GM18498 (cell line): ENCODE results near the gene TNRC18.
"Not testable (repeated sequence)": the region's sequence is repeated elsewhere in the genome, so short reads cannot be mapped to it uniquely, and the experiment has no call there.

Experiments used
- ATAC-seq: cut with Tn5 transposase; IDR thresholded peaks from one replicate; pipeline ENCODE4 v1.9.1; 2021; ENCODE audit warnings: mild to moderate bottlenecking, moderate library complexity; ENCODE audit not compliant: unreplicated experiment

TNRC18 gene, protein sequence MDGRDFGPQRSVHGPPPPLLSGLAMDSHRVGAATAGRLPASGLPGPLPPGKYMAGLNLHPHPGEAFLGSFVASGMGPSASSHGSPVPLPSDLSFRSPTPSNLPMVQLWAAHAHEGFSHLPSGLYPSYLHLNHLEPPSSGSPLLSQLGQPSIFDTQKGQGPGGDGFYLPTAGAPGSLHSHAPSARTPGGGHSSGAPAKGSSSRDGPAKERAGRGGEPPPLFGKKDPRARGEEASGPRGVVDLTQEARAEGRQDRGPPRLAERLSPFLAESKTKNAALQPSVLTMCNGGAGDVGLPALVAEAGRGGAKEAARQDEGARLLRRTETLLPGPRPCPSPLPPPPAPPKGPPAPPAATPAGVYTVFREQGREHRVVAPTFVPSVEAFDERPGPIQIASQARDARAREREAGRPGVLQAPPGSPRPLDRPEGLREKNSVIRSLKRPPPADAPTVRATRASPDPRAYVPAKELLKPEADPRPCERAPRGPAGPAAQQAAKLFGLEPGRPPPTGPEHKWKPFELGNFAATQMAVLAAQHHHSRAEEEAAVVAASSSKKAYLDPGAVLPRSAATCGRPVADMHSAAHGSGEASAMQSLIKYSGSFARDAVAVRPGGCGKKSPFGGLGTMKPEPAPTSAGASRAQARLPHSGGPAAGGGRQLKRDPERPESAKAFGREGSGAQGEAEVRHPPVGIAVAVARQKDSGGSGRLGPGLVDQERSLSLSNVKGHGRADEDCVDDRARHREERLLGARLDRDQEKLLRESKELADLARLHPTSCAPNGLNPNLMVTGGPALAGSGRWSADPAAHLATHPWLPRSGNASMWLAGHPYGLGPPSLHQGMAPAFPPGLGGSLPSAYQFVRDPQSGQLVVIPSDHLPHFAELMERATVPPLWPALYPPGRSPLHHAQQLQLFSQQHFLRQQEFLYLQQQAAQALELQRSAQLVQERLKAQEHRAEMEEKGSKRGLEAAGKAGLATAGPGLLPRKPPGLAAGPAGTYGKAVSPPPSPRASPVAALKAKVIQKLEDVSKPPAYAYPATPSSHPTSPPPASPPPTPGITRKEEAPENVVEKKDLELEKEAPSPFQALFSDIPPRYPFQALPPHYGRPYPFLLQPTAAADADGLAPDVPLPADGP (N-terminal part only)

DNA sequence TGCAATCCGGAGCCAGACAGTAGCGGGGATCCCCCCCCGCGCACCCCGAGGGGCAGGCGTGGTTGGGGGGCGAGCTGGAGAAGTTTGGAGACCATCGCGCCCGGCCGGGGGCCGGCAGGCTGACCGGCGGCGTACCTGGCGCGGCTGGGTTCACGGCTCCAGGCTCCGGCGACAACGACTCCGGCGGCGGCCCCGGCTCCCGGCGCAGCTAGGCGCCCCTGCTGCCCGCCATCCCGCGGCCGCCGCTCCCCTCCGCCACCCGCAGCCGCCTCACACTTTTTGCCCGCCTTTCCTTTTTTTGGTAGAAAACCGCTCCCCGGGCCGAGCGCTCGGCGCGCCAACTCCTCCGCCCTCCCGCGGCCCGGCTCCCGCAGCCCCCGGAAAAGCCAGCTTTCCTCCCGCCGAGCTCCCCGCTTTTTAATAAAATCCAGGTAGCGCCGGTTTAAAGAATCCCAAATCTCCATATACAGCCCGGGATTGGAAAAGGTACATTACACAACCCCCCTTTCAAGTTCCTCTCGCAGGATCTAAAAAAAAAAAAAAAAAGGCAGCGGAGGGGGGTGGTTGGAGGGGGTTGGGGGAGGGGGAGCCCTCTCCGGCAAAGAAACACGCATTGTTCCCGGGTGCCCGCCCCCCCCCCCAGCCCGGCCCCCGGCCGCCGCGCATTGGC, at the start of gene TNRC18:
Gene TNRC18, minus strand, starts transcription at position 529 of the 670 bp plus-strand sequence. CDS start 2,588 bp downstream, outside the sequence.
- no peak for ATAC-seq

DNA sequence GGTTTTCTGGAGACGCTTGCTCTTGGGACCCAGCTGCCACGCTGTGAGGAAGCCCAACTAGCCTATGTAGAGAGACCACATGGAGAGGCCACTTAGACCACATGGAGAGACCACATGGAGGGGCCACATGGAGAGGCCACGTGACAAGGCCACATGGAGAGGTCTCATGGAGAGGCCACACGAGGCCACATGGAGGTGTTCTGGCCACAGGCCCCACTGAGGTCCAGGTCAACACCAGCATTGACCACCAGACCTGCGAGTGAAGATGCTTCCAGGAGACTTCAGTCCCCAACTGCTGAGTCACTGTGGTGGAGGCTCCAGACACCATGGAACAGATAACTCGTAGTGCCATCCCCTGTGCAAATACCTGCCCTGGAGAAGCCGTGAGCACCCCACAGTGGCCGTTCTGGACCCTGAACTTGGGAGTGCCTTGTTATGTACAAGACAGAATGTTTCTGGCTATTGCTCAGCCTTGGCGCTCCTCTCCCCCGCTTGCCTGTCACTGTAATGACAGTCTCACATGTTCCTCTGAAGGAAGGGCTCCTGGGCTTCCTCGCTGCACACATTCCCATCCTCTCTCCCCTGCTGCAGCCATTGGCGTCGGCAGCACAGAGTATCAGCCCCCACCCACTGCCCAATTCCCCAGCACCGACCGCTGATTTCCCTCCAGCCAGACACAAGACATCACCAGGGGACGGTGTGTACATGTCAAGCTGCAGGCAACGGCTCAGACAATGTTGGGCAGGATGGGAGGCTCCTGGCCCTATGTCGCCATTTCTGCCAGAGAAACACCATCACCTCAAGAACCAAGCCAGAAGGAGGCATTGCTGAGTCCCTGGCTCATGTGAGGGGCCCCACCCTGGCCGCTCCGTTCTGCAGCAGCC, 49.0 kb upstream of the TNRC18 start:
- ATAC-seq = no peak

DNA sequence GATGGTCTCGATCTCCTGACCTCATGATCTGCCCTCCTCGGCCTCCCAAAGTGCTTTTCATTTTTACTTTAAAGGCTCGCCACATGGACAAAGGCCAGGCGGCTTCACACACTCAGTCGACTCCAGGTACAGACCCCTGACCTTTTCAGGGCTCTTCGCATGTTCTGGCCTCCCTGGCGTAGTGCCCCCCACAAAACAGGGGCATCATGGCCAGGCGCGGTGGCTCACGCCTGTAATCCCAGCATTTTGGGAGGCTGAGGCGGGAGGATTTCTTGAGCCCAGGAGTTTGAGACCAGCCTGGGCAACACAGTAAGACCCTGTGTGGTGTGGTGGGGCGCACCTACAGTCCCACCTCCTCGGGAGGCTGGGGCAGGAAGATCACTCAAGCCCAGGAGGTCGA, 48.0 kb upstream of the TNRC18 start:
- ATAC-seq = not testable (repeated sequence)

DNA sequence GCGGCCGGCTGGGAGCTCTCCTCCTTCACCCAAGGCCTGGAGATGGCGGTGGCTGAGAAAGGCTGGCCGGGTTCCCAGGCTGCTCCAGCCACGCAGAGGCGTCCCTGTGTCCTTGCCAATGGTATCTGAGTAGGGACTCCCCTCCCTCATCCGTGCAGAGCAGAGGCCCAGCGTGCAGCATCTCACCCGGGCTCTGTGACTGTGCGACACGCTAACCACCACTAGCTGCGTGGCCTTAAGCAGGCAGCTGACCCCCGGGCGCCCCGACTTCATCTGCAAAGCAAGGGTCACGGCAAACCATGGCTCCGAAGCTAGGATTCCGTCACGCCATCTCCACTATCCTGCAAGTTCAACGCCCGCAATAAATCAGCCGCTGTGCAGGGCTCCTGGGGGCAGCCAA, 47.2 kb upstream of the TNRC18 start:
- no peak for ATAC-seq

DNA sequence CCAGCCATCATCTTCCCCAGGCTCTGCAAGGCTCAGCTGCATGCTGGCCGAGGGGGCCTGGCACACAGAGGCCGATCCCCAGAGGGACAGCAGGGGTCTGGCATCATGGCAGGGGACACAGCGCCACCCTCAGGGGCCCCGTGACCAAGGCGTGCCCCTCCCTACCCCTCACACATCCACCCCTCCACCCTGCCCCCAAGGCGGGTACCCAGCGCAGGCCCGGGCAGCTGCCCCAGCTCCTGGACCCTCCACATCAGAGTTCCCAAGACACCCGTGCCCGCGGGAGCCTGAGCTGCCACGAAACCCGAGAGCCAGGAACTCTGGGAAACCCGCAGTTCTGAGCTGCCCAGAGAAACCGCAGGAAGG, 46.5 kb upstream of the TNRC18 start:
- no peak for ATAC-seq

DNA sequence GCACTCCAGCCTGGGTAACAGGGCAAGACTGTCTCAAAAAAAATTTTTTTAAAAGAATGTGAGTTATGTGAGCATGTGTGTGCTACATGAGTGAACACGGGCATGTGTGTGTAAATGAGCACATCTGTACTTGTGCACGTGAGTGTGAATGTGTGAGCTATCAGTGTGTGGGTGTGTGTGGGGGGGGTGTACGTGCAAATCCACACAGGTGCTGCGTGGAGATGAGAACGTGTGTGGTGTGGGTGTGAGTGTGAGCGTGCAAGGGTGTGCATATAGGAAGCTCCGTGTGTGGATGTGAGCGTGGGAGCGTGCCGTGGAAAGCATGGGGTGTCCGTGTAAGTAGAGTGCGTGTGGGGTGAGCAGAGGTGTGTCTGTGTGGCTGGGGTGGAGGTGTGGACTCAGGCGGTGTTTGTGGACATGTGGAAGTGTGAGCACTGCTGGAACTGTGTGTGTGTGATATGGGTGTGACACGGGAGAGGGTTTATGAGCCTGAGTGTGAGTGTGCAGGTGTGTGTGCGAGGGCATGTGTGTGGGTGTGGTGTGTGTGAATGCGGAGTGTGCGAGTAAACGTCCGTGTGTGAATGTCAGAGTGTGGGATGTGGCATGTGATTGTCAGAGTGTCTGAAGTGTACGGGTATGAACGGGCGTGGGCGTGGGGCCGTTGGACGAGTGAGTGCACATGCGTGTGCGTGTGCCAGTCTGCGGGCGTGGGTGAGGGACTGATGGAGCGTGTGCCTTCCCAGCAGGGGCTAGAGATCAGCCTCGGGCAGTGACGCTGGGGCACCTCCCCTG, 45.9 kb upstream of the TNRC18 start:
- no peak for ATAC-seq

DNA sequence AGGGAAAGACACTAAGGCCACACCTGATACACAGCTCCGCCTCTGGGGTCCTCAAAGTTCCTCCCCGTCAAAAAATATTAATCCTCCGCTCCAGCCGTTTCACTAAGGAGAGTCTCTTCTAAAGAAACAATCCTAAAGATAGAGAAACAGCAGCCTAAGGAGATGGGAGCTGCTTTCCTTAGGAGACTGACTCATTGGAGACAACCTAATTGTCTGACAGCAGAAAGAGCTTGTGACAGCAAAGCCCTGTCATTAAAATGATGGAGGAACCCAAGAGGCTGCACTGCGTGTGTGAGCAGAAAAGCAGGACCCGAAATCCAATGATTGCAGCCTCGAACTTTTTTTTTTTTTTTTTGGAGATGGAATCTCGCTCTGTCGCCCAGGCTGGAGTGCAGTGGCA, 44.0 kb upstream of the TNRC18 start:
- ATAC-seq = no peak

DNA sequence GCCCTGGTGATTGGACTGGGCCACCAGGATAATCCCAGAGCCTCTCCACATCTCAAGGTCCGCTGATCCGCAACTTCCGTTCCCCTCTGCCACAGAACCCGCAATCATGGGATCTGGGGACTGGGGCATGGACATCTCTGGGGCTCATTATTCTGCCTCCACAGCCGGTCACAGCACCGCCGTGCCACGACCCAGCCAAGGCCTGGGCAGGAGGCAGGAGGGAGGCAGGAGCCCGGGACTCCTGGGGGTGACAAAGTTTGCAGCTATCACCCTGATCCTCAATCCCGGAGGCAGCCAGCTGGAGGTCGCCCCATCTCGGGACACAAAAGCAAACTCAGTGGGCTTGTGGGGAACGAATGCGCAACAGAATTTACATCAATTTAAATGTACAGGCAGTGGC, 42.9 kb upstream of the TNRC18 start:
- ATAC-seq = no peak

DNA sequence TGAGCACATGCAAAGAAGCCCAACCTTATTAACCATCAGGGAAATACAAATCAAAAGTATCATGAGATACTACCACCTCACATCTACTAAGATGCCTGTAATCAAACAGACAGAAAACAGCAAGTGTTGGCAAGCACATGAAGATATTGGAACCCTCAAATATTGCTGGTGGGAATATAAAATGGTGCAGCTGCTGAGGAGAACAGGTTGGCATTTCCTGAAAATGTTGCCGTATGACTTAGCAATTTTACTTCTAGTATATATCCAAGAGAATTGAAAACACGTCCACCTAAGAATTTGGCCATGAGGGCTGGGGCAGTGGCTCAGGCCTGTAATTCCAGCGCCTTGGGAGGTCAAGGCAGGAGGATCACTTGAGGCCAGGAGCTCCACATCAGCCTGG, 39.4 kb upstream of the TNRC18 start:
- ATAC-seq = no peak

DNA sequence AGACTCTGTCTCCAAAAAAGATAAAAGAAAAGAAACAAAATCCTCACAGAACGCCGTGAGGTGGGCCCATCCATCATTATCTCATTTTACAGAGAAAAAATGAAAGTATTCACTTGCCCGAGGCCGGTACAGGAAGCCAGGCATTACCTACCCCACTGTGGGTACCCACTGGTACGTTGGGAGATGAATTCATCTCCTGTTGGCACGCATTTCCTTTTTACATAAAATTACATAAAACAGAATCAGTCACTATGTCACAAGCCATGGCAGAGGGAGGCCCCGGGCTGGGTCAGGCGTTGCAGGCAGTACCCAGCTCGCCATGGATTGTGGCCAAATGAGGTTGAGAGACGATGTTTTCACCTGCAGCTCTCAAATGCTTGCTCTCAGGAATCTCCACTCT, 38.6 kb upstream of the TNRC18 start:
- no peak for ATAC-seq

DNA sequence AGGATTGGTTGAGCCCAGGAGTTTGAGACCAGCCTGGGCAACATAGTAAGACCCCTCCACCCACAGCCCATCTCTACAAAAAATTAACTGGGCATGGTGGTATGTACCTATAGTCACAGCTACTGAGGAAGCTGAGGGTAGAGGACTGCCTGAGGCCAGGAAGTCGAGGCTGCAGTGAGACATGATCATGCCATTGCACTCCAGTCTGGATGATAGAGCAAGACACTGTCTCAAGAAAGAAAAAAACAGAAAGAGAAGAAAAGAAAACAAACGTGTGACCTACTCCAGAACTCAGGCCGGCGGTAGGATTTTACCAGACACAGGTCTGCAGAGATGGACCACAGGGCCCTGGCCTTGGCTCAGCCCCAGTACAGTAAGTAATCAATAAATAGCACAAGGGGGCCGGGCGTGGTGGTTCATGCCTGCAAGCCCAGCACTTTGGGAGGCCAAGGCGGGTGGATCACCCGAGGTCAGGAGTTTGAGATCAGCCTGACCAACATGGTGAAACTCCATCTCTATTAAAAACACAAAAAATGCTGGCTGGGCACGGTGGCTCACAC, 35.4 kb upstream of the TNRC18 start:
- no peak for ATAC-seq

DNA sequence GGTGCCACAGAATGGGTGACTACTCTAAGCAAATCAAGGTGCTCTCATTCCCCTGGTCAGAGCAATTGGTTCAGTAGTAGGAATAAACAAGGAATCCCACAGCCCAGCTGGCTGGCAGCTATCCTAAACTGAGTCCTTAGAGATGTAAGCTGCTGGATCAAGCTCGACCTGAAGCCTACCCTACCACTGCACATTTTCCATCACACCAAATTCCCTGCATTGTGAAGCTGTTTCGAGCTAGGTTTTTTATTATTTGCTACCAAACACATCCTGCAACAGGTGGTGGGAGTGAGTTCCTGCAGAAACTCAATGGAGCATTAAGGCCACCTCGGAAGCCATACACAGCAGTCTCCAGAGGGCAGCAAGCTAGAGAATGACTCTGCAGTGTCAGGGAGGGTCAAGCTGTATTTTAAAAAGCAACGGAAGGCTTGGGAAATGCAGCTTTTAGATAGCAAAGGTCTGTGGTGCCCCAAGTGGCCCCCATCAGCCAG, 33.7 kb upstream of the TNRC18 start:
- no peak for ATAC-seq

DNA sequence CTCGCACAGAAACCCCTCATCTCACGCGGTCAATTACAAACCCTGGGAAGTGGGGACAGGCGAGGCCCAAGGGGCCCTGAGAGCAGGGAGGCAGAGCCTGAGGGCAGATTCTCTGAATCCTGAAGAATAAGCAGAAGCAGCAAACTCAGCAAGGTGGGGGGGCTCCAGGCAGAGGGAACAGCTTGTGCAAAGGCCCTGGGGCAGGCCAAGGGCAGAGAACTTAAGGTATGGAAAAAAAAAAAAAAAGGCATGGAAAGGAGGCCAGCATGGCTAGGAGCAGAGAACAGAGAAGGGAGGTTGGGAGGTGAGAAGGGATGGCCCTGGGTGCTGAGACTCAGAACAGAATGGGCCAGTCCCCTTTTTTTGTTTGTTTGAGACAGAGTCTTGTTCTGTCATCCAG, 32.8 kb upstream of the TNRC18 start:
- ATAC-seq = no peak

DNA sequence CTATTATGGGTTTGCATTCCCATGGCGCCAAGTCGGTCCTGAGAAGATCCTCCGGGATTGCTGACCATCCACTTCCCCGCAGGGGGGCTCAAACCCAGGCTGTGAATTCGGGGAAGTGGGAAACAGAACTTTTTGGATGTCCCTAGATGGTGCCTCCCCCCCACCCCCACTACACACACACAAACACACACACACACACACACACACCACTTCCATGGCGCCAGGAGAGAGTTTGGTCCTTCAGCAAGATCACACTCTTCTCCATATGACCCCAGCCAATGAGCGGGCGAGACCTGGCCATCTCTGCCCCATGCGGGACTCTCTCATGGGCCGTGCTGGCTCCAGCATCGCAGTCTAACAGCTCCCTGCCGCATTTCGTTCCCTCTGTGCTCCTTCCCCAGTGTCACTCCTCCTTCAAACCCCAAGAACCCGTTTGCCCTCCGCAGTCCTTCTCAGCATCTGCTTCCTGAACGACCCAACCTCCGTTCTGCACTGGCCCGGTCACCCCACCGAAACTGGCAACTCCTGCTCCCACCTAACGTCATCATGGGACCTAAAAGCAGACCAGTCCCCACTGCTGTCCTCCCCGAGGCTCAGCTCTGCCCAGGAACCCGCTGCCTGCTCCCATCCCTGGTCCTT, 32.1 kb upstream of the TNRC18 start:
- ATAC-seq = no peak

DNA sequence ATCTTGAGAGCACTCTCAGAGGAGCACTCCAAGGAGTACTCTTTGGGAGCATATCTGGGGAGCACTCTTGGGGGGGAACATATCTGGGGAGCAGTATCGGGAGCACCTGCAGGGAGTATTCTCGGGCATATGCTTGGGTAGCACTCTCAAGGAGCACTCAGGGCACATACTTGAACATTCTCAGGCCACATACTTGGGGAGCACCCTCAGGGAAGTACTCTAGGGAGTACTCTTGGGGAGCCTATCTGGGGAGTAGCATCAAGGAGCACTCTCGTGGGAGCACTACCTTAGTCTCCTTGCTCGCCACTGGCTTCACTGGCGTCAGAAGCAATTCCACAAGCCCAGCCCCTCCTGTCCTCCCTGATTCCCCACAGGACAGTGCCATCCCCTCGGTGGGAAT, 31.5 kb upstream of the TNRC18 start:
- ATAC-seq = no peak

DNA sequence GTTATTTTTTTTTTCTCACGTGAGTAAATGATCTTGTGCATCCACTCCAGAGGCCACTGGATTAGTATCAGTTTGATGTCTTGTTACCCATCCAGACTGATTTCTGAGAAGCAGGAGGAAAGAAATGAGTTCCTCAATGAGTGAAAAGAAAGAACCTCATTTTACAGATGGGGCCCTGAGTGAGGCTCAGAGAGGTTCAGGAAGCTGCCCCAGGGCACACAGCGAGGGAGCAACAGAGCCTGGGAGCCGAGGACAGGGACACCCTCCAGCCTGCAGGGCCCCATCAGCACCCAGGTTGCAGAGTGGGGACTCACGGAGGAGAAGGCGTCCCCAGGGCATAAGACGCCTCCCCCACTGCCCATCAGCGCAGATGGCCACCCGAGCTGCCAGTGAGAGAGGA, 30.9 kb upstream of the TNRC18 start:
- no peak for ATAC-seq

DNA sequence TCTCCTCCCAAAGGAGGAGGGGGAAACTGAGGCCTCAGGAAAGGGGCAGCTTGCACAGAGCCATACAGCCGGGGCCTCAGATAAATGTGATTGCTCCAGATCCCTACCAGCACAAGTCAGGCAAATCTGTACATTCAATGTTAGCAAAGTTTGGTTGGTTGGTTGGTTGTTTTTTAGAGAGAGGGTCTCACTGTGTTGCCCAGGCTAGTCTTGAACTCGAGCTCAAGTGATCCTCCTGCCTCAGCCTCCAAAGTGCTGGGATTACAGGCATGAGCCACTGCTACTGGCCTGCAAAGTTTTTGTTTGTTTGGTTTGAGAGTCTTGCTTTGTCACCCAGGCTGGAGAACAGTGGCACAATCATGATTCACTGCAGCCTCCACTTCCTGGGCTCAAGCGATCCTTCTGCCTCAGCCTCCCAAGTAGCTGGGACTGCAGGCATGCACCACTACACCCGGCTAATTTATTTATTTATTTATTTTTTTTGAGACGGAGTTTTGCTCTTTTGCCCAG, 30.0 kb upstream of the TNRC18 start:
- no peak for ATAC-seq

DNA sequence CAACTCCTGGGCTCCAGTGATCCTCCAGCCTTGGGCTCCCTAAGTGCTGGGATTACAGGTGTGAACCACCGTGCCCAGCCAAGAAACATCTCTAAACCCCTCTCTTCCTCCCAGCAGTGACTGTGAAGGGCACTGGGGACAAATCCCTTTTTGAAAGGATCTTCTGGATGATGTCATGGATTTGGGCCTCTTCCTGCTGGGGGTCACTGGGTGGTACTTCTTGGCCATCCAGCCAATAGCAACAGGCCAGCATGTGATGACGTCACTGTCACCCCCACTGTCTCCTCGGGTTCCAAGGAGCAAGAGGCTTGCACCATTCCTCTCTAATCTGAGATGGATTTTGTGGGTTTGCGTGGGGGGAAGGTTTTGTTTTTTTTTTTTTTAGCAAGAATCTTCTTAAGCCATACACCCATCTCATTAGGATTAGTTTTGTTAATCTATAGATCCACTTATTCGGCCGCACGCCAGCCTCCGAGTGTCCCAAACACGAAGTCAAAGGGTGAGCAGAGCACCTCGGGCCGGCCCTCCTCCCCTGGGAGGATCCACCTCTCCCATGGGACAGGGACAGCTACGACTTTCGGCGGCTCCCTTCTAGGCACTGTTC, 29.4 kb upstream of the TNRC18 start:
- no peak for ATAC-seq
